Right ventricle myocardium inferior (tissue), 1 donor: ENCODE measurements around the gene ISLR2. TPM values are rescaled to one million over a fixed set of nuclear protein-coding genes. Genes with fewer than 3 reads are reported as not detected.
A peak's percentile ranks its signal among the peaks of the same experiment; 100 is the strongest.
"Not testable (repeated sequence)": the region's sequence is repeated elsewhere in the genome, so short reads cannot be mapped to it uniquely, and the experiment has no call there.

Experiments
- ATAC-seq: fragments of 200-7000 bp; cut with Tn5 transposase; one replicate; pipeline ENCODE4 v1.9.1; 2020; ENCODE audit warnings: mild to moderate bottlenecking, moderate library complexity
- DNase-seq: peaks from one replicate; pipeline ENCODE4 v3.0.0; 2021; ENCODE audit errors: missing footprints
- intact Hi-C: fragments of 100-400 bp; cut with DNase I; formaldehyde crosslinking; loops from one replicate; pipeline ENCODE4 v1.11.0; 2022
- long read RNA-seq: library from polyadenylated mRNA; unstranded; transcript quantifications from one replicate; pipeline ENCODE4 v2.0.0, GENCODE V29; 2021
- total RNA-seq: library from RNA; stranded (reverse); fragmentation: NEBNext Ultra II Directional; extraction: Animal tissue kit (Norgen Biotek cat#: 25700); gene quantifications from one replicate; pipeline ENCODE4 v1.2.1, GENCODE V29; 2021
- donor health status: DM: no; HTN: yes; CAD: no; lungs with severe emphysema.

ISLR2 gene
- 1.3 TPM for total RNA-seq
- long read RNA-seq: 0 reads

DNA sequence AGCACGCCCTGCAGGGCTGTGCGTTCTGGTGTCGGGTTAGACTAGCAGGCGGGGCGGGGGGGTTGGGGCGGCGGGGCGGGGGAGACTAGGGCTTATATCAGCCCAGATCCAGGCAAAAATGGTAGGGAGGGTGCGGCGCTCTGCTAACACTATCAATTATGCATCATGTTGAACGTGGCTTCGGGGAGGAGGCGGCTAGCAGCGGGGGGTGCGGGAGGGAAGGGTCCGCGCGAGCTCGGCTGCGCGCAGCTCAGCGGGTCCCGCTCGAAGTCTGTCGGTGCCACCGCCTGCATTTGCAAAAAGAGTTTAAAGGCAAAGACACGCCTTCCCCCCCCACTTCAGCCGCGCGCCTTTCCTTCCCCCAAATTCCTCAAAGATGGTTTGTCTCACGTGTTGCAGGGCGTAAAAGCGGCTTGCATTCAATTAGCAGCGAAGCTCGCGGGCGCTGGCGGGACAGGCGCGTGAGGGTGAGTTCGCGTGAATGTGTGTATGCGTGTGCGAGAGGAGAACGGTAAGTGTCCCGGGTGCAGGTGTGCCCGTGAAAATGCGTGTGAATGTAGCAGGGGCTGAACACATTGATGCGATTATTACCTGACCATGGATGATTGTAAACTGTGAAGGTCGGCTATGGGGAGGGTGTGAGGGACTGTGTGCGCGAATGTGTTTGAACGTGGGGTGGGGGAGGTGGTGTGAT is at the start of gene ISLR2:
Gene ISLR2 (plus strand): TSS at position 432 of the 694 bp plus-strand sequence. CDS start 2,169 bp downstream, outside the sequence.
- DNase-seq (no peak), ATAC-seq (no peak)
- intact Hi-C loops: loop anchor here (10.0 kb wide), 1 partner anchor 156 kb away; no protein-coding TSS in a partner anchor

GRCh38 chr15:74082450-74082849 is 47.9 kb upstream of the ISLR2 start, which contains the start of gene GOLGA6A:
TSS of gene GOLGA6A (minus strand) at chr15:74082550. CDS start at chr15:74082509, 41 bp downstream.
- intact Hi-C loops: not testable (repeated sequence)

DNA sequence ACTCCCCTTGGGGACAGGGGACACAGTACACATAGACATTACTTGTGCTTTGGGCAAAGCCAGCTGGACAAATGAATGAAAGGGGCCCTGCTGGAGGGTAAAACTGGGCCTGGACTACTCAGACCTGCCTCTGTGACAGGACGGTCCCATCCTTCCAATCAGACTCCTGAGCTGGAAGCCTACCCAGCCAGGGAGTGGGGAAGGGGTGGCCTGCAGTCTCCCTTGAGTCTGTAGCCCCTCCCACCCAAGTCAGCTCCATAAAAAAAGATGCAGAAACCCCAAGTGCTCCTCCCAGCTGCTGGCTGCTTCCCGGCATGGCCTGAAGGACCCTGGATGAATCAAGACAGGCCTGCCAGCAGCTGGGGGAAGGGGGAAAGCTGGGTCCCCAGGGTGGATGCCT is 35.8 kb upstream of the ISLR2 start:
- ATAC-seq, DNase-seq, intact Hi-C loops: not testable (repeated sequence)

More at GRCh38 chr15:74082450-74082849, 47.9 kb upstream of the ISLR2 start, which contains the start of gene GOLGA6A:
- not testable (repeated sequence) for ATAC-seq, DNase-seq

DNA sequence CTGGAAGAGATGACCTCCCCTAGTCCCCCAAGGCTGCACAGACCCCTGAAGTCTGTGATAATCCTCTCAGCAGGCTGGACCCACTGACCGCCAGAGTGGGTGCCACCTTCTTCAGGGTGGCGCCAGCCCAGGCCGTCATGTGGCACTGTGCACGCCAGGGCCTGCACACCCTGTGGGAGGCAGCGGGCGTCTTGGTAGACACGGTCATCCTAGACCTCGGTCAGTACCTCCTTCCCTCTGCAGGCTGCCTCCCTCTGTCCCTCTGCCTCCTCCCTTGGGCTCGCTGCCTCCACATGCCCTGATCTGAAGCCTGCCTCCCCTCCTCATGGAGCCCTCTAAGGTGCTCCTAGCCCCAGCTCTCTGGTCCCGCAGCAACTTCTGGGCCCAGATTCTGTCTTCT is 34.8 kb upstream of the ISLR2 start:
- intact Hi-C loops, ATAC-seq, DNase-seq: not testable (repeated sequence)

DNA sequence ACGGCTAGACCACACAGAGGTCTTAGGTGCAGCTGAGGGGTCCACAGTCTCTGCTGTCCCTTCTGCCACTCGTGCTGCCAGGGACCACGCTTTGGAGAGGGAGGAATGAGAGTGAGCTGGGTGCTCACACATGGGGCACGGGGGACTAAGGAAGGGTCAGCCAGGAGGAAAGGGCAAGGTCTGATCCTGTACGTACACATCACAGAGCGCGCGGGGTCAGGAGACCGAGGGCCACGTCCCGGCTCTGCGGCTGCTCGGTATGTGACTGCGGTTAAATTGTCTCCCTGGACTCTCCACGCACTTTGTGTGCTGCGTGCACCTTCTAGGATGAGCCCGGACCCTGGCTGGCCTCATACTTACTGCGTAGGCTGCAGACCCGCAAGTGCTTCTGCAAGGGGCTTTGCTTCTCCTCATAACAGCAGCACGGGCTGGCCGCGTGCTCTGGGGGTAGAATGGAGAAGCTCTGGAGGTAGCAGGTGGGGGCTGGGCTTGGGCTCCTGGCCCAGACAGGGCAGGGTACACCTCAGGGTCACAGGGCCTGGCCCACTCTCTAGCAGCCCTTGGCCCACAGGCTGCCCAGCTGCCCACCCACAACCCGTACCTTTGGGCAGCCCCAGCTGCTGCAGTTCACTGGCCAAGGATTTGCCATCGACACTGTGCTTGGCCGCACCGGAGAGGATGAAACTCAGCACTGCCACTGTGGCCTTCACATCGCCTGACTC is 33.5 kb upstream of the ISLR2 start:
- intact Hi-C loops, DNase-seq, ATAC-seq: not testable (repeated sequence)

DNA sequence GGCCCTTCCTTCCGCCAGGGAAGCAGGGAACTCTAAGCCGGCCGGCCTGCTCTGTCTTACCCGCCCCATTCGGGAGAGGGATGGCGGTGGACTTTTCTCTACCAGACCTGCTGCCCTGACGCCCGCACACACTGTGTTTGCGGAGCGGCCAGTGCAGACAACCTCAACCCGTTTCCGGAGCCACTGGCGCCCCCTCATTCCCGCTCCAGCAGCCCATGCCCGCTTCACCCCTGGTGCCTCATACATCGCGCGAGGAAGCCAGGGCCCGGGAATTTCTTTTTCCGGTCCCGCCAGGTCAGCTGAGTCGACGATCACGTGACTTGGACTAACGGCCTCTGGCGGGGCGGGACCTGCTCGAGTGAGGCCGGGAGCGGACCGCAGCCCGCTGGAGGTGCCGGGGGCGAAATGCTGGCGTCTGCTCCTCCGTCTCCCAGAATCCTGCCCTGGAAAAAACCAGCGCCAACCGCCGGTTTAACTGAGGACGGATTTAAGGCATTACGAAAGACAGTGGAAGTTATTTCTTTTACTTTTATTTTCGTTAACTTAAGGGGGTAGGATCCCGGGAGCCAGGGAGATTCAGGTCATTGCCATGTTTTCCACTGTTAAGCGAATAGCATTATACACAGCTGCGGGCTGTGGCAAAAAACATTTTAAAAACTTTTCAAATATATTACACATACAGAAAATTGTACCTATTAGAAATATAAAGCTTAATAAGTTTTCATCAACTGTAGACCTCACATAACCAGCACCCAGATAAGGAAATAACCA is 30.2 kb upstream of the ISLR2 start:
- peak; percentile 97 for ATAC-seq
- intact Hi-C loops: not testable (repeated sequence)
- DNase-seq: peak; percentile 95

- ATAC-seq: no peak
- DNase-seq: no peak
- intact Hi-C loops: no loop called here
Measured at GRCh38 chr15:74108111-74108510, 22.3 kb upstream of the ISLR2 start.

DNA sequence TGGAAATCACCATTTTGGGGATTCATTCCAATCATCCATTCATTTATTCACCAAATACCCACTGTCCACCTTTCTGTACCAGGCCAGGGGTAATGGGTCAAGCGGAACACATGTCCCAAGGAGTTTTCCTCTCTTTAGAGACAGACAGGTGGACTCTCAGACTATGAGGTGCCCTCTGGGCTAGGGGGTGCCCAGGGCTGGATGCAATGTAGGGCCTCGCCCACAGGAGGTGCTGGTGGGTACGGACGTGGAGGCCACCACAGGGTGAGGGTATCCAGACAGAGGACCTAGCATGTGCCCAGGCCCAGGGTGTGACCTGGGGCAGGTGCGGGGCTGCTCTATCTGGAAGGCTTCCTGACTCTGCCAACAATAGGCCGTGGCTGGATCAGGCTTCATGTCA is 21.8 kb upstream of the ISLR2 start:
- DNase-seq, ATAC-seq, intact Hi-C loops: not testable (repeated sequence)

DNA sequence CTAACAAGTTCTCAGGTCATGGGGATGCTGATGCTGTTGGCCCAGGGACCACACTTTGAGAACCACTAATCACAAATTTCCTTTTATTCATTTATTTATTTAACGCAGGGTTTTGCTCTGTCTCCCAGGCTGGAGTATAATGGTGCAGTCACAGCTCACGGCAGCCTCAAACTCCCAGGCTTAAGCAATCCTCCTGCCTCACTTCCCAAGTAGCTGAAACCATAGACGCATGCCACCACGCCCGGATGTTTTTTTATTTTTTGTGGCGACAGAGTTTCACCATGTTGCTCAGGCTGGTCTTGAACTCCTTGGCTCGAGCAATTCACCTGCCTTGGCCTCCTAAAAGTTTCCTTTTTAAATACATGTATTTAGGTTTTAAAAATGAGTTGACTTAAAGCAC is 20.7 kb upstream of the ISLR2 start:
- intact Hi-C loops: no loop called here
- ATAC-seq (no peak), DNase-seq (no peak)

GRCh38 chr15:74120426-74120825 is 10.0 kb upstream of the ISLR2 start:
- no peak for DNase-seq
- ATAC-seq: no peak
- intact Hi-C loops: no loop called here

DNA sequence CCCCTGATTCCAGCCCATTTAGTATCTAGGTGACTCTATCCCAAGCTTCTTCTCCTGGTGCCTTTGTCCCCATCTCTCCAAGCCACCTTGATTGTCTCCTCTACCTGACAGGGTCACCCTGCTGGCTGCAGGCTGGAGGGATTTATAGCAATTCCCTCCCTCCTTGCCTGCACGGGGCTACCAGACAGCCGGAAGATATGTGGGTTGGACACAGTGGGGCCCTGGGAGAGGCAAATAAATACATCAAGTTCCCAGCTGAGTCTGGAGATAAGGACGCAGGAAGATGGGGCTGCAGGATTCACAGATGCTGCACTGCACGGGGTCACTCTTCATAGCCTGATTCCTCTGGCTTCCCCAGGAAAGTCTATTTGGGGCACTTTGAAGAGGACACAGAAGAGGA is 9.3 kb upstream of the ISLR2 start:
- ATAC-seq (no peak), DNase-seq (no peak)
- intact Hi-C loops: no loop called here

- intact Hi-C loops: no loop called here
Measured at GRCh38 chr15:74121858-74122257, 8.5 kb upstream of the ISLR2 start.

DNA sequence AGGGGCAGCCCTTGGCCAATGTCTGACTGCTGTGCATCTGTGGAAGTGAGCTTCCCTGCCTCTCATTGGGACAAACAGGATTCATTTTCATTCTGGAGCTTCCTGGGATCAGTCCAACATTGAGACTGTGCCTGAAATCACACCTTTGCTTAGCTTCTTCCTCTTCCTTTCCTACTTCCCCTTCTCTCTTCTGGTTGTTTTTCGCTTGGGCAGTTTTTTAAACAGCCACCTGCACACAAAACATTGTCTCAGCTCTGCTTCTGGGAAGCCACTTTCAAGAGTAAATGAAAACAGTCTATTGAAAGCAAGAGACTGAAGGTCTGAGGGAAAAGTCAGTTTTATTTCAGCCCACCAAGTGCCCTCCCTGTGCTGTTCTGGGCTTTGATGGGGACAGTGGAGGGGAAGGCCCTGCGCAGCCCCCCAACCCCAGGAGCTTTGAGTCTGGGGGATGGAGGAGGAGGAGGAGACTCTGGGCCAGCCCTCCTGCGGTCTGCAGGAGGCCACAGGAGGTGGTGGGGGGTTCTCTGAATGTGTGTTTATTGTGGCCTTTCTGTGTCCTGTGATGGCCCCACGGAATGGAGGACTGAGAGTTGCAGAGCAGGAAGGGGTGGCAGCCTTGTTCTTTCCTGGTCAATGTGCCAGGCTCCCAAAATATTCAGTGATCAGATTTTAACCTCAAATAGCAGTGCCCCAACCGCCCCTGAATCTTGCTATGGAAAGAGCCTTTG is 7.8 kb upstream of the ISLR2 start:
- intact Hi-C loops: no loop called here
- no peak for ATAC-seq
- no peak for DNase-seq

More at GRCh38 chr15:74121858-74122257, 8.5 kb upstream of the ISLR2 start:
- ATAC-seq (no peak), DNase-seq (no peak)

DNA sequence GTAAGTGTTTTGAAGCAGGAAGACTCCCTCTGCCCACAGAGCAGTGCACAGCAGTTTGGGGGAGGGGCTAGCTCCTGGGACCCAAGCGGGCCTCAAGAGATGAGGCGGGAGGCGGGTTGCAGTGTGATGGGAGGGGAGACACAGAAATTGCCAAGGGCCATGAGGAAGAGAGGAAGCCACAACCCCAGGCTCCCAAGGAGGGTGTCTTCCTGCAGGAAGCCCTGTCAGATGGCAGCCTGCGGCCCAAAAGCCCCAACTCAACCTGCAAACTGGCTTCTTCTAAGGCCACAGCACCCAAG is 7.3 kb upstream of the ISLR2 start:
- ATAC-seq (no peak), DNase-seq (no peak)
- intact Hi-C loops: no loop called here

- DNase-seq (no peak), ATAC-seq (no peak)
- intact Hi-C loops: no loop called here
Measured at GRCh38 chr15:74123658-74124057, 6.7 kb upstream of the ISLR2 start.

GRCh38 chr15:74124196-74124595 is 6.2 kb upstream of the ISLR2 start:
- DNase-seq (no peak), ATAC-seq (no peak)
- intact Hi-C loops: no loop called here

DNA sequence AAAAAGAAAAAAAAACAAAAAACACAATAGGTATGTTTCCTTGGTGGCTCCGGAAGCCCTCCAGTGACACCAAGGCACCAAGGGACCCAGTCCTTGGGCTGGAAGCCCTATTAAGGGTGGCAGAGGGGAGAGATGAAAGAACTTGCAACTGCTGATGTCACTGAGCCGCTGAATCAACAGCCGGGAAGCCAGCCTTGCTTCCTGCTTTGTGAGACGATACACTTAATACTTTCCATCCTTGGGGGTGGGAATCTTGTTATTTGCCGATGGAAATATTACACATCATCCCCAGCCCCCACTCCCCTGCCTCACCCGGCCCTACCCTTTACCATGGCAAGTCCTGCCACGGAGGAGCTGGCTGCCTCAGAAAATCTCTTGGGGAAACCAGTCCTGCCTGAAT is 5.6 kb upstream of the ISLR2 start:
- intact Hi-C loops: no loop called here
- ATAC-seq (no peak), DNase-seq (no peak)

GRCh38 chr15:74127255-74127953 is 3.0 kb upstream of the ISLR2 start:
- ATAC-seq: peak; percentile 97
- DNase-seq: peak; percentile 93
- intact Hi-C loops: loop anchor here (1.0 kb wide), 2 partner anchors 176 to 195 kb away; no protein-coding TSS in a partner anchor
